Caco-2 (cell line): ENCODE results near the gene ATP9A. TPM values are rescaled to one million over a fixed set of nuclear protein-coding genes. Genes with fewer than 3 reads are reported as not detected.
A peak's percentile ranks its signal among the peaks of the same experiment; 100 is the strongest.

Experiments
- BruUV-seq: library from RNA; stranded (reverse); fragments of 400-500 nt; replicated peaks from 2 replicates; lab custom pipeline; 2021; lab: Mats Ljungman, UMichigan
- CTCF ChIA-PET: fragments of 300-600 bp; sonication (Branson Sonifier 250); formaldehyde crosslinking; loops from one replicate; lab custom pipeline; 2022; ENCODE audit warnings: antibody characterized with exemption; lab: Charles Lee
- POLR2A ChIA-PET: fragments of 300-600 bp; sonication (Branson Sonifier 250); formaldehyde crosslinking; loops from one replicate; lab custom pipeline; 2022; ENCODE audit warnings: antibody characterized with exemption; lab: Charles Lee
- DNase-seq, 2 experiments: peaks; one replicate each; pipeline versions ENCODE4 v3.0.0 to v3.0.0-alpha.2; 2020 to 2022
- H3K27me3 ChIP-seq: replicated peaks from 2 replicates; pipeline ENCODE4 v1.6.0; 2011; ENCODE audit warnings: low read length; ENCODE audit not compliant: control insufficient read depth, insufficient read depth
- H3K36me3 ChIP-seq: 2 replicates; pipeline ENCODE4 v1.5.1; 2011; ENCODE audit warnings: low read length; ENCODE audit not compliant: control insufficient read depth, insufficient read depth
- H3K4me1 ChIP-seq: fragments of 250-450 bp; sonication (Bioruptor Pico); 2 replicates; pipeline ENCODE4 v1.5.1; 2020; ENCODE audit warnings: mild to moderate bottlenecking
- H3K4me3 ChIP-seq: 2 replicates; pipeline ENCODE4 v1.5.1; 2011; ENCODE audit warnings: low read depth, mild to moderate bottlenecking, control low read depth, low read length
- H3K9me3 ChIP-seq: fragments of 250-450 bp; sonication (Bioruptor Pico); 2 replicates; pipeline ENCODE4 v1.5.1; 2020; ENCODE audit warnings: mild to moderate bottlenecking, moderate library complexity
- H3K27ac Mint-ChIP-seq: one replicate; pipeline ENCODE4 v1.8.0; 2022; ENCODE audit warnings: mixed read lengths; ENCODE audit not compliant: unreplicated experiment
- H3K27me3 Mint-ChIP-seq: one replicate; pipeline ENCODE4 v1.8.0; 2022; ENCODE audit warnings: mixed read lengths; ENCODE audit not compliant: insufficient read depth, unreplicated experiment
- H3K36me3 Mint-ChIP-seq: one replicate; pipeline ENCODE4 v1.8.0; 2022; ENCODE audit warnings: mild to moderate bottlenecking, mixed read lengths; ENCODE audit not compliant: insufficient read depth, unreplicated experiment
- H3K4me1 Mint-ChIP-seq: one replicate; pipeline ENCODE4 v1.8.0; 2022; ENCODE audit warnings: low read depth, mixed read lengths; ENCODE audit not compliant: unreplicated experiment
- H3K4me3 Mint-ChIP-seq: one replicate; pipeline ENCODE4 v1.8.0; 2022; ENCODE audit warnings: mild to moderate bottlenecking, moderate library complexity, mixed read lengths; ENCODE audit not compliant: unreplicated experiment
- H3K9me3 Mint-ChIP-seq: one replicate; pipeline ENCODE4 v1.8.0; 2022; ENCODE audit warnings: mixed read lengths; ENCODE audit not compliant: unreplicated experiment
- CTCF ChIP-seq, 2 experiments: fragments of 200-600 bp in 1 of 2; IDR thresholded peaks; 1 replicate in 1 of 2; 2 replicates in 1 of 2; pipeline versions ENCODE4 v1.5.1 to v1.8.0; 2011 to 2022; ENCODE audit warnings: antibody characterized with exemption in 1 of 2, control low read depth in 1 of 2, inconsistent platforms in 1 of 2, low read depth in 1 of 2, low read length in 1 of 2, mild to moderate bottlenecking in 1 of 2, moderate library complexity in 1 of 2; ENCODE audit not compliant: insufficient read depth in 1 of 2, severe bottlenecking in 1 of 2, unreplicated experiment in 1 of 2
- intact Hi-C: fragments of 100-400 bp; cut with micrococcal nuclease; formaldehyde crosslinking; loops from one replicate; pipeline ENCODE4 v1.10.0; 2022; ENCODE audit not compliant: unreplicated experiment
- total RNA-seq: library from RNA; stranded (reverse); gene quantifications from 2 replicates; pipeline ENCODE4 v1.2.3, GENCODE V29; 2022

The ATP9A gene
- total RNA-seq, 1 experiment from 2014 or later = 102 TPM

DNA sequence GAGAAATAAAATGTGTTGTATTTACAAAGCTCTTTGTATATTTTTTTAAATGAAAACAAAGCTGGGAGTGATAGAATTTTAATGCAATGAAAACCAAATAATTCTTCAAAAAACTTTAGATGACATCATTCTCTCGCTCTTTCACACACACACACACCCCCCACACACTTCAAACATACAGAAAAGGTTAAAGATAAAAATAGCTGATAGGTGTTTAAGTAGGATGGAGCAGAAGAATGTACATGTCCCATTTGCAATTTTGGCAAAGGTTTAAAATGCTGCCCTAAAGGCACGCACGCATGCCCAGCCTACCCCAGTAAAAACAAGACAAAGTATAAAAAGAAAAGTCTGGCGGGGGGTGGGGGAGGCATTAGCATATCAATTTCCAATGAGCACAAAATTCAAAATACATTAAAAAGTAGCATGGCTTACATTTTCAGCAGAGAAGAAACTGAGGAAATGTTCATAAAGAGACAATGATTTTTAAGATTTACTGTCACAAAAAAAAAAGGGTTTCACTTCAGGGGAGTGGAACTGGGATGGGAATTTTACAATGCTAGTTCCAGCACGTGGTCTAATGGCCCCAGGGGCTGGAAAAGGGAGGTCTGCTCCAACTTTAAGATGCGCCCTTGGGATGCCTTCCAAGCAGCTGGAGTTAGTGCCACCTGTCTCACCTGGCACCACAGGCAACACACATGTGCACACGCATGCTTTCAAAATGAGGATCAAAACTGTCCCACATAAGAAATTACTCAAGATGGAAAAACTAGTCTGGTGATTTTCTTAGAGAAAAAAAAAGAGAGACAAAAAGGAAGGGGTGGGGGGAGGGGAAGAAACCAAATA lies 170.6 kb downstream of the ATP9A start:
- no TSS peak for BruUV-seq
- intact Hi-C loops = no loop called here
- POLR2A ChIA-PET = interaction anchor here (0.5 kb wide), 1 partner anchor 610 kb away, joined by 8 read pairs; no protein-coding TSS in a partner anchor

DNA sequence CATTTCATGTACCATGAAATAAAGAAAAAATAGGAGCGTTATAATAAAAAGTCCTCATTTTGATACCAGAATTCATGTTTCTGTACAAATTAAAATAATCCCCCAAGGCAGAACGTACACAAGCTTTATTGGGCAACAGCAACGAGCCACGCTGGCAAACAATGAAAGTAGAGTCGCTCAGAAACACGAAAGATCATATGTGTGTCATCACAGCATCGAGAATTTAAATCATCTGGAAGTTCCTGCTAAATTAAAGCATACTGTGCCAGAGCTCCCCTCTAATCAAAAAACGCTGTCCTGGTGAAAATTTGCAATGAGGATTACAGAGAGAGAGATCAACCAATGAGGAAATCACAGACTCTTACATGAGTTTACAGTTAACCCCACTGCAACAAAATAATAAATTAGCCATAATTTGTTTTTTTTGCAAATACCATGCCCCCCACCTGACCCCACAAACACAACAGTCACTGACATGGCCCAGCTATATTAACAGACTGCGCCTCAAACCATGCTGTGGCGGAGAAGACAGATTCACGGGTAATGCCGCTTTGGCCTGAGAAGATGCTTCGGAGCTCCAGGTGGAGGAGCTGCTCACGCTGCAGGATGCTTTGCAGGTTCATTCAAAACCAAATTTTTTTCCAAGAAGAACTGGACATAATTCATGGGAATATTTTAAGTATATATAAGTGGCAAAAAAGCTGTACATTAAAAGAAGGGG lies 171.4 kb downstream of the ATP9A start:
- CTCF ChIA-PET = interaction anchor here (0.5 to 3.7 kb wide), 4 partner anchors 10 to 609 kb away, joined by 3 to 58 read pairs (median 3); no protein-coding TSS in a partner anchor
- Histone ChIP-seq H3K4me3 (no peak overlapping the region), H3K36me3 (no peaks in the 10 kb centered on the region; the same call in 1 of the 2 replicates), H3K9me3 (no peaks in the 10 kb centered on the region), H3K4me1 (peaks cover 6% of the 10 kb centered on the region), H3K27me3 (no peaks in the 10 kb centered on the region)
- DNase-seq = no peak
- TSS peak; percentile 15 for BruUV-seq
- no peak for TF ChIP-seq CTCF (IDR thresholded peaks at IDR 0.05; ENCODE audit: insufficient read depth in 1 of 2, low read depth in 1 of 2, low read length in 1 of 2, severe bottlenecking in 1 of 2, unreplicated experiment in 1 of 2)
- intact Hi-C loops = no loop called here
- Mint-ChIP-seq H3K4me3 (no peak overlapping the region), H3K9me3 (no peaks in the 10 kb centered on the region), H3K4me1 (peaks cover 6% of the 10 kb centered on the region), H3K36me3 (peaks cover 28% of the 10 kb centered on the region), H3K27ac (no peak overlapping the region), H3K27me3 (no peaks in the 10 kb centered on the region)
- POLR2A ChIA-PET = no interaction called here

More for the DNA sequence above, 170.6 kb downstream of the ATP9A start:
- peaks cover 6% of the 10 kb centered on the region for H3K4me1 ChIP-seq
- Mint-ChIP-seq H3K9me3 (no peaks in the 10 kb centered on the region), H3K27me3 (no peaks in the 10 kb centered on the region), H3K36me3 (peaks cover 23% of the 10 kb centered on the region), H3K4me1 (peaks cover 6% of the 10 kb centered on the region), H3K4me3 (no peak overlapping the region), H3K27ac (no peak overlapping the region)
- CTCF ChIA-PET = interaction anchor here (0.8 to 3.7 kb wide), 4 partner anchors 27 to 610 kb away, joined by 3 to 58 read pairs (median 3); no protein-coding TSS in a partner anchor
- no peak overlapping the region for H3K4me3 ChIP-seq
- H3K27me3 ChIP-seq = no peaks in the 10 kb centered on the region
- DNase-seq = no peak
- no peak for TF ChIP-seq CTCF (IDR thresholded peaks at IDR 0.05; ENCODE audit: insufficient read depth in 1 of 2, low read depth in 1 of 2, low read length in 1 of 2, severe bottlenecking in 1 of 2, unreplicated experiment in 1 of 2)
- no peaks in the 10 kb centered on the region; the same call in 1 of the 2 replicates for H3K36me3 ChIP-seq
- H3K9me3 ChIP-seq = no peaks in the 10 kb centered on the region

DNA sequence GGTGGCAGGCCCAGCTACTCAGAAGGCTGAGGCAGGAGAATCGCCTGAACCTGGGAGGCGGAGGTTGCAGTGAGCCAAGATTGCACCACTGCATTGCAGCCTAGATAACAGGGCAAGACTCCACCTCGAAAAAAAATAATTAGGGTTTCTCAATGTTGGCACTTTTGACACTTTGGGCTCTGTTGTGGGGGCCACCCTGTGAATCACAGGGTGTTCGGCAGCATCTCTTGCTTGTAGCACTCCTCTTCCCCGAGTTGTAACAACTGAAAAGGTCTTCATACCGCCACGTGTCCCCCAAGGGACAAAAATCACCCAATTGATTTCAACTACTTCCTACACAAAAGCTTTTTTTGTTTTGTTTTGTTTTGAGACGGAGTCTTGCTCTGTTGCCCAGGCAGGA lies 172.4 kb downstream of the ATP9A start:
- intact Hi-C loops = loop anchor here (1.0 to 2.0 kb wide), 7 partner anchors 33 to 609 kb away; no protein-coding TSS in a partner anchor
- H3K4me3 Mint-ChIP-seq = no peak overlapping the region
- H3K4me3 ChIP-seq = no peak overlapping the region
- H3K4me1 Mint-ChIP-seq = peaks cover 6% of the 10 kb centered on the region
- no peaks in the 10 kb centered on the region for H3K9me3 Mint-ChIP-seq
- ChIA-PET CTCF (interaction anchor here (0.7 to 3.7 kb wide), 14 partner anchors 12 to 768 kb away, joined by 3 to 58 read pairs (median 6); no protein-coding TSS in a partner anchor), POLR2A (no interaction called here)
- no peaks in the 10 kb centered on the region for H3K27me3 Mint-ChIP-seq
- H3K27me3 ChIP-seq = no peaks in the 10 kb centered on the region
- H3K4me1 ChIP-seq = peaks cover 6% of the 10 kb centered on the region
- H3K27ac Mint-ChIP-seq = no peak overlapping the region
- DNase-seq = no peak
- BruUV-seq = no TSS peak
- no peaks in the 10 kb centered on the region; the same call in 1 of the 2 replicates for H3K36me3 ChIP-seq
- H3K9me3 ChIP-seq = no peaks in the 10 kb centered on the region
- peaks cover 24% of the 10 kb centered on the region for H3K36me3 Mint-ChIP-seq
- TF ChIP-seq CTCF (IDR thresholded peaks at IDR 0.05; ENCODE audit: insufficient read depth in 1 of 2, low read depth in 1 of 2, low read length in 1 of 2, severe bottlenecking in 1 of 2, unreplicated experiment in 1 of 2) = no peak
